ENCODE data around the gene ATP8A2.
A peak's percentile ranks its signal among the peaks of the same experiment; 100 is the strongest.
"Not testable (repeated sequence)": the region's sequence is repeated elsewhere in the genome, so short reads cannot be mapped to it uniquely, and the experiment has no call there.

Gene ATP8A2

DNA sequence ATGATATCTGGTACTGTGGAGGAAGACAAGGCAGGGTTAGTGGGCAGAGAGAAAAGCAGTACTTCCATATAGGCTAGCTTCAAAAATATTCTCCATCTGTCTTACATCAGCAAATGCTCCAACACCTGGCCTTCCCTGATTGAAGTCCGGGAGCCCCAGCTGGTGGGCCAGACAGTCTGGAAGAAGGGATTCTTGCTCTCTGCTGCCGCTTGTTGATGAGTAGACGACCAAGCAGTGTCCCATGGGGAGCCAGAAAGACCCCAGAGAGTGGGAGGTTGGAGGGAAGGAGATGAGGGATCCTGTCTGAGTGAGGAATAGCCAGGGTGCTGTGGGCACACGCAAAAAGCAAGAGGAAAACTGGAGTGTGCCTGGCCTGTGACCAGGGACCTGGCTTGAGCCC is 95.1 kb downstream of the ATP8A2 start:
- DNase-seq: no peak

DNA sequence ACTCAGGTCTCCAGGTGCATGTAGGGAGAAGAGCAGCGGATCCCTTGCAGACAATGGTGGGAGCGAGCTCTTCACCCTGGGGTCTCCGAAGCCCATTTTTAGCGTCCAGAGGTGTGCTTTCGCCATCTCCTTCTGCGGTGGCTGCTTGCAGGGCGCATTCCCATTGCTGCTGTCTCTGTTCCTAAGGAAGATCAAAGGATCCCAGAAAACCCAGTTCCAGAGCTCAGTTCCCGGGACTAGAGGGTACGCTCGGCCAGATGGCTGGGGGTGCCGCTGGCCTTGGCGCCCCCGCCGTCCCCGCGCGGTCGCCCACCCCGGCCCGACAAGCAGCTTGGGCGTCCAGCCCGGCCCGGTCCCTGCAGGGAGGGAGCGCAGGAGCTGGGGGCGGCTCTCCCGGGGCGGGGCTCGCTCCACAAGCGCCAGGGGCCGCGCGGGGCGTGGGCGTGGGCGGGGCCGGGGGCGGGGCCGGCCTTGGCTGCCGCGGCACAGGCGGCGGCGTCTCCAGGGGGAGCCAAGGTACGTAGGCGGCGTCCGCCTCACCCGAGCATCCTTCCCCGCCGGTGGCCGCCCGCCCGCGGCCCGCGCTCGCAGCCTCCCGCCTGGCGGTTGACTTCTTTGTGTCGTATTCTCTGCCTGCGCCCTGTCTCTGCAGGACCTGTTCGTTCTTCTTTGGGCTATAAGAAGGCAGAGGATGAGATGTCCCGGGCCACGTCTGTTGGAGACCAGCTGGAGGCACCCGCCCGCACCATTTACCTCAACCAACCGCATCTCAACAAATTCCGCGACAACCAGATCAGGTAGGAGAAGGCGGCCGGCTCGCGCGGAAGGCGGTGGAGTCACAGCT is 96.8 kb downstream of the ATP8A2 start:
- no peak for DNase-seq

DNA sequence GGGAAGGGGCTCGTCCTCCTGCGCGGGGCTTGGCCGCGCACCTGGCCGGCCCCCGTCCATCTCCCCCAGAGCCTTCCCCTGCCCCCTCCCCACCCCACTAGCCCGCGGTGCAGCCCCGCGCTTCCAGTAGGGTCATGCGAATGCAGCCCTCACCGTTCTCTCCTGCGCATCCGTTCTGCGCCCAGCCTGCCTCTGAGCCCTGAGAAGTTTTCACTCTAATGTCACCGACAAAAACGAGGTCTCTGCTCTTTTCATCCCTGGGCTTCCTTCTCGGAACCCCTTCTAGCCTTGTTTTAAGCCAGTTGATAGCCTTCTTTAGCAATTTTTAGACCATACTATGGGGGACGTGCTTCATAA is 97.4 kb downstream of the ATP8A2 start:
- no peak for DNase-seq

DNA sequence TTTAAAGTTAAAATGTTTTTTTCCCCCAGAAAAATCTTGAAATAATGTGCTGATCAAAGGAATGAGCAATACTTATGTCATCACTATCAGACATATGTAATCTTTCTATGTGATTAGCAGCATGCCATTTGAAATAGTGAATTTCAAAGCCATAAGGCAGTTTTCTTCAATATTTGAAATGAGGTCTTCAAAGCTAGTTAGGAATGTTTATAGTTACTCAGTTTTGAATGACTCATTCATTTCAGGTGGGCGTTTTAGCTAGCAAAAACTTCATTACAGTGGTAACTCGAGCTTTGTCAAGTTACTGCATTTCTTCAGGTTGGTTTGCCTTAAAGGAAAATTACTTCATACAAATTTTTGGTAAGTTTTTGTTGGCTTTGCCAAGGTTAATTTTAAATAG is 102.1 kb downstream of the ATP8A2 start:
- DNase-seq: no peak

DNA sequence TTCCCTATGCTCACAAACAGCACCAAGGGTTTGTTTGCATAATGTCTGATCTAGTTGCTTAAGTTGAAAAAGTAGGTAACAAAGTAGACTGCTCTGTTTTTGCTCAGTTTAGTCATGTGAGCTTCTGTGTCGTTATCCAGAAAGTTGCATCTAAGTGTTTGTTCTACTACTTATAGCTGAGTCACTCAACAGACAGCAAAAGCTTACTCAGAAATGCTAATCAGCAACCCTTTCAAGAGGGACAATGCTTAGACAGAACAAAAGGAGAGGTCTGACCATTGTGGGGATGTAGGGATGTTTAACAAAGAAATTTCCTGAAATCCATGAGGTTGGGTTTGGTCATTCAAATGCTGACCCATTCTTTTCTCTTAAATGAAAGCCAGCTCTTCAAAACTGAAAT is 106.4 kb downstream of the ATP8A2 start:
- no peak for DNase-seq

DNA sequence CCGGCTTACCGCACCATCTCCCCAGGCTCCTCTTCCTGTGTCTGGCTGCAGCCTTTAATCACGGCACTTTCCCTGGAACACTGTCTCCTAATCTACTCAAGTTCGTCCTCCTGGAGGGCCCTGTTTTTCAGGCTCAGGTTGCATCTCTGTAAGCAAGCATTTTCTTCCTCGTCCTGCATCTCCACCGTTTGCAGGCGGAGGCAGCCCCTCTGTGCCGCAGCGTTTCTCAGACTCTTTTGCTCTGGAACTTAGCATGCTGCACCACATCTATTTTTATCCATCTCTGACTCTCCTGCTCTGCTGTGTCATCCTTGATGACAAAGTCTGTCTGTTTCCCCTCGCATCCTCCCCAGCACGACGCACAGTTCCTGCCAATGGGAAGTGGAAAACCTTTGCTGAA is 117.5 kb downstream of the ATP8A2 start:
- no peak for DNase-seq

DNA sequence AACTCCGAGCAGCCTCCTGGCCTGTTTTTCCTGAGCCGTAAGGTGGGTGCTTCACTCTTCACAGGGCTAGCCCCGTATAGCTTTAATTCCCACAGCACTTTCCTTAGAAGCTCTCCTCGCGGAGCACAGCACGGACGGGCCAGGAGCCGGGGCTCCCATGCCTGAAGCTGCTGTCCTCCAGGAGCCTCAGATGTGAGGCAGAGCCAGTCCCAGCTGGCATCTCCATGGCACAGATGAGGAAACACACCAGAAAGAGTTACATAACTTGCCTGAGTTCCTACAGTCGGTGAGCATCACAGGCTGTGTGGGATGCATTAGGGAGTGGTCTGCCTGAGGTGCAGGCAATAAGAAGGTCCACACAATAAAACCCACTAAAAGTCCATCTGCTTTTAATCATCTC is 118.5 kb downstream of the ATP8A2 start:
- peak; percentile 15 for DNase-seq

DNA sequence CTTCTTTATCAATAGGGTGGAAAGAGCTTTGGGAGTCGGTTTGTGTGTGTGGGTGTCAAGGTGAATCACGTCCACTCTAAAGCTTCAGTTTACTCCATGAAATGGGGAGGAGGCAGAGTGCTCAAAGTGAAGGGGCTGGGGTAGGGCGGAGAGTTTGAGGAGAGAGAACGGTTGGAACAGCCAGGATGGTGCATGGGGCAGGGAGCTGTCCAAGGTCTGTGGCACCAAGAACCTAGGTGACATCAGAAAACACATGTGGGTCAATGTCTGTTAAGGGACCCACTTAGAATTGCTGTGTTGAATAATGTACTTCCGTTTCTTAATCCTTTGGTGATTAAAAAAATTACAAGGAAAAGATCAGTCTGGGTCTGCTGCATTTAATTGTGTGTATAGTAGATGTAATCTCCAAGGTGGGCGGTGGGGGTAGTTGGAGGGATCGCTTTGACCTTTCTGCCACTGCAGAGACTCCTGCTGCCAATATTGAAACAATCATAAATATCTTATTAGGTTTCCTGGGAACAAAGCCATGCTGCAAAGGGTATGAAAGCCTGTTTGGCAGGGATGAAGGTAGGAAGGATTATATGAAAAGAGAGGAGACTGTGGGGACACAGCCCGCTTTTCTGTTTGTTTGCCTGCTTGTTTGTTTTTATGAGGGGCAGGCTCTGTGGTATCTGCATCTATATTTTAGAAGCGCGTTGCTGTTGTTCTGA is 122.3 kb downstream of the ATP8A2 start:
- DNase-seq: no peak

DNA sequence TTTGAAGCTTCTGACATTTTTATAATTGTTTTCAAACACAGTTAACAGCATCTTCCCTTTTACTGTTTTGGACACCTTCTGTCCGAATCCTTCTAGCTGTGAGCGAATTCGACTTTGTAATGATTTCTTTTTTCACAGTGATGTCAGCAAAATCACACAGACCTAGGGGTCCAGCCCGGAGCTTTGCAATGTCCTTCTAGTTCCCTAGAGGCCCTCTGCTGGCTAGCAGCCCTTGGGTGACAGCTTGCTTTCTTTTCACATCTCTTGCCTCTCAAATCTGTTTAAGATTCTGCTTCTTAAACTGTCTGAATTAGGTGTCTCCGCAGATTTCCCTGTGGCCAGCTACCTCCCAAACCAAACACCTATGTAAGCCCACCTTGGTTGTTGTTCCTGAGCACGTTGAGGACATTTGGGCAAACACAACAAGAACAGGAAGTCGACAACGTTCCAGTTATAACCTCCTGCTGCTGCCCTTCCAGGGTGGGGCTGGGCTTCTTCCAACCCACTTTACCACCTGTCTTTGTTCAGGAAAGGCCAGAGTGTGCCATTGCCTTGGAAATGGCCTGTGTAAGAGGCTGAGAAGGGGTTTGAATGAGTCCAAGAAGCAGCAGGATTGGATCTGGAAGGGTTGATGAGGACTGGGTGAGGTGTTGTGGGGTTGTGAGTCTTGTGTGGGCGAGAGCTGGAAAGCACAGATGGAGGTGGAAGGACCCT is 123.1 kb downstream of the ATP8A2 start:
- peak; percentile 16 for DNase-seq

DNA sequence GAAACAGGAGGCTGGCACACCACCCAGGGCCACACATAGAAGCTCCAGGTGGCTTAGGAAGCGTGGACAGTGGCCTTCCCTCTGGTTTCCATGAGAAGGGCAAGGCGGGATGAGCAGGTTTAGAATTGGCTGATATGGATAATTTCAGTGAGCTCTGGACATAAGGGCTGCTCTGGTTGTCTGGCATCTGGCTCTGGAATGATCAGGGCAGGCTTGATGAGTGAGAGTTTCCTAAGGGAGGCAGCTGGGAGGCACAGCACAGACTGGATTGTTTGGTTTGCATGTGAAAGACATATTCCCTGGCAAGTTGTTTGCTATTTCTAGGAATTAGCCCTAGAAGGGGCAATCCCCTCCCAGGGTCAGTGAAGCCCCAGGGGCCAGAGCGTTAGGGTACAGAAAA is 129.5 kb downstream of the ATP8A2 start:
- DNase-seq: no peak

DNA sequence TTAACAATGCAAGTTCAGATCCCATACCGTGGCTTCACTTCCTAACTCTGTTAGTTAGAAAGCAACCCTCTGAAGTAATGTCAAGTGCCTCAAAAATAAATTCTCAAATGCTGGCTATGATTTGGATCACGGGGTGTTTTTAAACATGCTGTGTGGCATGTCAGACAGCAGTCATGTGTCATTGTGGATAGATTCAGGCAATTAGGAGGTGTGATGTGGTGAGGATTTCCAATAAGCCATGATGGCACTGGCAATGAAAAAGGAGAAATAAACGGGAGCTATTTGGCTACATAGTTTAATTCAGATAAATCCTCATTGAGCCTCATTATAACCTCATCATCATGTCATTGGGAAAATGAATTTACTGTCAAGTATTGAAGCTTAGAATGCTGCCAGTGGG is 130.3 kb downstream of the ATP8A2 start:
- DNase-seq: no peak

DNA sequence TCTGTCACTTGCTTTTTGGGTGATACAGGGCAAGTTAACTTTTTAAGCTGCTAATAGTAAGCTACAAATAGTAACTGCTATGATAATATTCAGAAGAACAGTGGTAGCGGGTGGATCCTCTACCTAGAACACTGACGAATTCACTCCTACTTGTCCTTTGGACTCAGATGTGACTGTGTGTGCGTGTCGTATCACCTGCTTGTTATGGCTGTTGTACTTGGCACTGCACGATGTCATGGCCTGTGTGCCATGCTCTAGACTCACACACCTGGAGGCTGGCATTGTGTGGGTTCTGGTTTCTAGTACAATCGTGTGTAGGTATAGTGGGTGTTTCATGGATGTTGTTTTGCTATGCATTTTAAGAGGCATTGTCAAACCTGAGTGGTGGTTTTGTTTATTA is 130.8 kb downstream of the ATP8A2 start:
- DNase-seq: no peak

DNA sequence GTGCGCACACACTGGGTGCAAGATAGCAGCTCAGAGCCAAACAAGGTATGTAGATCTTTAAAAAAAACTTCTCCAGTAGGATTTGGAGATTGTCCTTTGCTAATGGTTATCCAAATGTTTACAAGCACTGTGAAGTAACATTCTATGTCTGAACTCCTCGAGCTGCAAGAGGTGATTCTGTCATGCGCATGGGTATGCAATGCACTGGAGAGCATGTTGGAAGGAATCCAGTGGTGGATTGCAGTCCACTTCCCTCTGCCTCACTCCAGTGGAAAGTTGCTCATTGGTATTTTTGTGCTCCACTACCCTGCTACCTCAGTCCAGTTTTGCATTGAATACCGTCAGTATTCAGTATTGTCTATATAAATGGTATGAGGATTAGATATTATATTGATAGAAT is 132.1 kb downstream of the ATP8A2 start:
- DNase-seq: no peak

DNA sequence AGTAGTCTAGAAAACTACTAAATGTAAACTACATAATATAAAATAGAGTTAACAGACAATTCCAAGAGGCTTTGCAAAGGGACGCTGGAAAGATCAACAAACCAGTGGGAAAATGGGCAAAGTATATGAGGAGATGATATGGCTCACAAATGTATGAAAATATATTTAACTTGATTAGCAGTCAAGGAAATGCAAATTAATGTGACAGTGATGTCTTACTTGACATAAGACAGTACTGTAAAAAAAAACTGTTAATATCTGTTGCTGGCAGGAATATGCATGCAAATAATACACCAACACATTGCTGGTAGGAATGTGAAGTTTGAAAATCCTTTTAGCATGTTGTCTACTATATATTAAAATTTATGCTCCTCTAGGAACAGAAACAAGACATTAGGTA is 136.1 kb downstream of the ATP8A2 start:
- DNase-seq: no peak

DNA sequence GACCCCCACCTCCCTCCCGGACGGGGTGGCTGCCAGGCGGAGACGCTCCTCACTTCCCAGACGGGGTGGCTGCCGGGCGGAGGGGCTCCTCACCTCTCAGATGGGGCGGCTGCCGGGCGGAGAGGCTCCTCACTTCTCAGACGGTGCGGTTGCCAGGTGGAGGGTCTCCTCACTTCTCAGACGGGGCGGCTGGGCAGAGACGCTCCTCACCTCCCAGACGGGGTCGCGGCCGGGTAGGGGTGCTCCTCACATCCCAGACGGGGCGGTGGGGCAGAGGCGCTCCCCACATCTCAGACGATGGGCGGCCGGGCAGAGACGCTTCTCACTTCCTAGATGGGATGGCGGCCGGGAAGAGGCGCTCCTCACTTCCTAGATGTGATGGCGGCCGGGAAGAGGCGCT is 141.3 kb downstream of the ATP8A2 start:
- not testable (repeated sequence) for DNase-seq

DNA sequence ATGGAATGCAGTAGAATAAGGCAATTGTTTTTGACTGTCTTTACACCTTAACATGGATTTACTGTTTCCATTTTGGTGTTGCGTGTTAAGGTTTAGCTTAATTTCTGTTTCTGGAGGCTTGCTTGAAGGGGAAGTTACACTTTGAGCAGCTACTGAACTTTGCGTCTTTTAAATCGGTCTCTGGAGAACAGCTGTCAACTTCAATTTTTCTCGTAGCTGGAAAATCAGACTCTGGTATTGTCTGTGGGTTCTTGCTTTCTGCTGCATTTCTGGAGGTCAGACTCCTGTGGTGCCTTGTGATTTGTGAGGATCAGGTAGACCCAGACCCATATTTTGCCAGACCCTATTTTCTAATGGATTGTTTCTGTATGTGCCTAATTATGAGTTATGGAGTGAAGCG is 146.7 kb downstream of the ATP8A2 start:
- no peak for DNase-seq

DNA sequence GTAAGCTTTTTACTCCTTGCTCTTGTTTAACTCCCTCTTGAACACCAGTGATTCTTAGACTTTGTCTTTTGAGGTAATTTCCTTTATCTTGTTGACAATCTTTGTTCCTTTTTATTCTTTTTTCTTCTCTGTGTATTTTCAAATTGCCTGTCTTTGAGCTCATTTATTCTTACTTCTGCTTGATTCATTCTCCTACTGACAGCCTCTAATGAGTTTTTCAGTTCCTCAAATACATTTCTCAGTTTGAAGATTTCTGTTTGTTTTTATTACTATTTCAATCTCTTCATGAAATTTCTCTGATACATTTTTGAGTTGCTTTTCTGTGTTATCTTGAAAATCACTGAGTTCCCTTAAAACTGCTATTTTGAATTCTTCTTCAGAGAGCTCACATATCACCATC is 154.1 kb downstream of the ATP8A2 start:
- DNase-seq: no peak

DNA sequence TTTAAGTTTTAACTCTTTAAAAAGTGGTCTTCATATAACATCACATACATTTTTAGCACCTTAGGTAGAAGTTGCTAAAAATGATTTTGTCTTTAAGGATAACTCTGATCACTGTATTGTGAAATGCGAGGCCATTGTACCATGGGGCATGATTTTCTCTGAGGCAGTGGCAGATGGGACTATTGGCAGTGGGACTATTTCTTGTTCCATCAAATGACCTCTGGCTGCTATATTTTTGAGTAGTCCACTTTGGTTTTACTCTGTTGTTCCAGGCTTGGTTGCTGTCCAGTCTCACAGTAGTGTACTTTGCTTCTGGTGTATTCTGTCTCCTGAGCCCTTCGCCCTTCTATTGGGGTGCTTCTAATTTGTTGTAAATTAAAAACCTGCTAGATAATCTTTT is 156.5 kb downstream of the ATP8A2 start:
- no peak for DNase-seq

DNA sequence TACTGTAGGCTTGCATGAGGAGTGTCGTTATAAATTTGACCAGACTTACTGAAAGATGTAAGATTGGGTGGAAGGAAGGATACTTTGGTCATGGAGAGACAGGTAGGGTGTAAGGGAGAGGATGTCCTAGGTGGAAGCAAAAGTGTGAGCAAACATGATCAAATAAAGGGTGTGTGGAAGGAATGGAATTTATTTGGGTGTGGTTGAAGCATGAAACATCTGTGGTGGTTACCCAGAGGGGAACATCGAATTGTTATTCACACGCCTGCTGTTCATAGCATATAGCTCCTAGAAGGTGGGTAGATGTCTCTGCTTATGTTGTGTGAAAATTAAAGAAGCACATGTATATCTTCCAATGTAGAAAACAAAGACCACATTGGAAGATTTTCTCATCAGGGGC is 157.7 kb downstream of the ATP8A2 start:
- no peak for DNase-seq

DNA sequence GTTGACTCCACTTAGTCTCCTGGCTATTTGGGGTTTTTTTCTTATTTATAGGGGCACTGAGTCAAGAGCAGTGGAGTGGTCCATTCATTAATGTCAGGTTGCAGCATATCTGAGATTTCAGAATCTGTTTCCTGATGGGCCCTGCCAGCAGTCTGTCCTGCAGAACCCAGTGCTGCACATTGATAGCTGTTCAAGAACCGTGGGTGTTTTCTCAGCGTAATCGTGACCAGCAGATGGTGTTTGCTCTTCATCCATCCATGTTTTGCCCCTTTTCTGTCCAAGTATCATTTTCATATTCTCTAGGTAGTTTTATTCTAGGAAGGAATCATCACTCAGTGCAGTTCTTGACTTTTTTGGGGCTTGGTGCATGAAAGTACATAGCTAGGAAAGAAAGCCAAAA is 166.5 kb downstream of the ATP8A2 start:
- no peak for DNase-seq

DNA sequence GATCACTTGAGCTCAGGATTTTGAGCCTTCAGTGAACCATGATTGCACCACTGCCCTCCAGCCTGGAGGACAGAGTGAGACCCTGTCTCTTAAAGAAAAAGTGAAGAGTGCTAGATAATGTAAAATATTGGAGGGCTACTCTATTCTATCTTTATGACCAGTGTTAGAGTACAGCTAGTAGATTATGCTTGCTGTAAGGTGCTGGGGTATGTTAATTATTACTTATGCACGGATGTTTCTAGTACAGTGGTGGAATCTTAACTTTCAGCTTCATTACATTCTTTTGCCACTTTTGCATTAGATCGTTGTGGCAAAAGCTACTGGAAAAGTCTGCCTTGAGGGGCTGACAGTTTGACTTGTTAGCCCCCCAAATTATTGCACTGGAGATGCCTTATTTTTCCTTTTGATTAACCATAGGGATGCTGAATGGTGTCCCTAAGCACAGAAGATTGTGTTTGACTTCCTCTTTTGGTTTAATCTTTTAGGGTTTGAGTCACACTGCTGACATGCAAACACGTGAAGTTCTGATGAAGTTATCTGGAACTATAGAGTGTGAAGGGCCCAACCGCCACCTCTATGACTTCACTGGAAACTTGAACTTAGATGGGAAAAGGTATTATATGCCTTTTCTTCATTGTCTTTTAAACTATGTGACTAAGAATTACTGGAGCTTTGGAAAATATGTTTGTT is 169.8 kb downstream of the ATP8A2 start:
- no peak for DNase-seq

DNA sequence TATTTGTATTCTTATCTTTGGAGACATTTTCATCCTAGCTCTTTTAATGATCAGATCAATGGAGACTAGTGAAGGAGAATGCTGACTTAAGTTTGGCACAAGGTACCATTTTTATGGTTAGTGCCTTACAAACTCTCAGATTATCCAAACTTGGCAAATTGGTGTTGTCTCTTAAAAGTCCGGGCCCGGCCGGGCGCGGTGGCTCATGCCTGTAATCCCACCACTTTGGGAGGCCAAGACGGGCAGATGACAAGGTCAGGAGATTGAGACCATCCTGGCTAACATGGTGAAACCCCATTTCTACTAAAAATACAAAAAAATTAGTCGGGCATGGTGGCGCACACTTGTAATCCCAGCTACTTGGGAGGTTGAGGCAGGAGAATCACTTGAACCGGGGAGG is 177.2 kb downstream of the ATP8A2 start:
- not testable (repeated sequence) for DNase-seq

DNA sequence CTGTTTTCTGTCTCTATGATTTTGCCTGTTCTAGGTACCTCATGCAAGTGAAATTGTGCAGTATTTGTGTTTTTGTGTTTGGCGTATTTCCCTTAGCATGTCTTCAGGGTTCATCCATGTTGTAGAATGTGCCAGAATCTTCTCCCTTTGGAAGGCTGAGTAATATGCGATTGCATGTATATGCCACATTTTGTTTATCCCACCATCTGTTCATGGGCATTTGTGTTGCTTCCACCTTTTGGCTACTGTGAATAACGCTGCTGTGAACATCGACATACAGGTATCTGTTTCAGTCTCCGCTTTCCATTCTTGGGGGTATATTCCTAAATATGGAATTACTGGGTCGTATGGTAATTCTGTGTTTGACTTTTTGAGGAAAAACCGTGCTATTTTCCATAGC is 190.0 kb downstream of the ATP8A2 start:
- no peak for DNase-seq

DNA sequence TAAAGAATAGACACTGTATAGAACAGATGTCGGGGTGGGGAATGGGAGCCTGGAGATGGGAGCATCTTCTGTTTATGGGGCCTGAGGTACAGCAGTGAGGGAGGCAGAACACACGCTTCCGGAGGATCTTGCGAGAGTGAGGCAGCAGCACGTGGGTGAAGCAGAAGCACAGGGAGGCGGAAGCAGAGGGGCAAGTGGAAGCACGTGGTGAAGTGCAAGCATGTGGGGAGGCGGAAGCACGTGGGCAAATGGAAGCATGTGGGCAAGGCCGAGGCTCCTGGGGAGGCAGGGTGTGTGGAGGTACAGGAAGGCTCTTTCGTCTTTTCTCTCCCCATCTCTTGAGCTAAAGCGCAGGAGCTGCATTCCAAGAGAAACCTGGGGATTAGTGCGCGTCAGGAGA is 198.4 kb downstream of the ATP8A2 start:
- DNase-seq: no peak
